Dedifferentiated amniotic fluid mesenchymal stem cell (primary cell): Measurements from ENCODE around the gene NFAM1.

Experiments
- DNase-seq: peaks from one replicate; pipeline ENCODE4 v3.0.0-alpha.2; 2016; ENCODE audit errors: extremely low spot score

The NFAM1 gene

DNA sequence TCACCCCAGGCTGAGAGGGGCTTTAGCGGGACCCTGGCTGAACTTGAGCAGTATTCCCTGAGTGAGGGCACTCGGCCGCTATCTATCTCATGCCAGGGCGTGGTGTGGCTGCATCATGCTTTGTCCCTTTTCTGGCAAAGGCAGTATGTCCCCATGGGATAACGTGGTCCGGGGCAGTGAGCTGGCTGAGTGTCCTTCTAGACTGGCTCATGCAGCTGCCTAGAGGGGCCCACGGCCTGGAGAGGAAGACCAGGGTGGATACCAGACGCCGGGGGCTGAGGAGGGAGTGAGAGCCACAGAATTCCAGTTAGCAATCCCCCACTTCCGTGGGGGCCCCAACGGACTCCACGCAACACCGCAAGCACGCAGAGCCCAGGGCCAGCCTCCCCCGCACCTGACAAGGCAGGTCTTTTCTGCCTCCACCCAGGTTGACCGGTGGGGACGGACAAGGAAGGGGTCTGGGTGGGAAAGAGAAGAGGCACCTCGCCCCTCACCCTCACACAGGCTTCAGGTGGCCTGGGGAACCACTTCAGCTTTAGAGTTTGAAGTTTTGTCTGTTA lies 15.5 kb downstream of the NFAM1 start:
- no peak for DNase-seq

- DNase-seq: no peak
These were observed 17.5 kb downstream of the NFAM1 start for GRCh38 chr22:42414565-42415303.

DNA sequence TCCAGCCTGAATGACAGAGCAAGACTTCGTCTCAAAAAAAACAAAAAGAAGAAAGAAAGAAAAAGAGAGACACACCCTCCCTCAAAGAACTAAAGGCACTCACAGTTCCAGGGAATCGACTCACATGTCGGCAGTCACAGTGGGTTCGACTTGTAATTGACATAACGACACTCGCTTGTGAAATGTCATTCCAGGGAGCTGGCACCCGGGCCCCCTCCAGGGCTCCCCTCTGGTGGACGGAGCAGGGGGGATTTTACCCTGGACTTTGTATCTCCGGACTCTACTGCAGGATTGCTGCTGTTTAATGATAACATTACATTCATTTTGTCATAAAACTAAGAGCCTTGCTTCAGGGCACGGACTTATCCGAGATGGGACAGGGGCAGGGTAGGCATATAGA lies 18.2 kb downstream of the NFAM1 start:
- no peak for DNase-seq

- no peak for DNase-seq
These were observed 19.4 kb downstream of the NFAM1 start for GRCh38 chr22:42412744-42413333.

GRCh38 chr22:42410708-42411107 lies 21.5 kb downstream of the NFAM1 start:
- DNase-seq: no peak

DNA sequence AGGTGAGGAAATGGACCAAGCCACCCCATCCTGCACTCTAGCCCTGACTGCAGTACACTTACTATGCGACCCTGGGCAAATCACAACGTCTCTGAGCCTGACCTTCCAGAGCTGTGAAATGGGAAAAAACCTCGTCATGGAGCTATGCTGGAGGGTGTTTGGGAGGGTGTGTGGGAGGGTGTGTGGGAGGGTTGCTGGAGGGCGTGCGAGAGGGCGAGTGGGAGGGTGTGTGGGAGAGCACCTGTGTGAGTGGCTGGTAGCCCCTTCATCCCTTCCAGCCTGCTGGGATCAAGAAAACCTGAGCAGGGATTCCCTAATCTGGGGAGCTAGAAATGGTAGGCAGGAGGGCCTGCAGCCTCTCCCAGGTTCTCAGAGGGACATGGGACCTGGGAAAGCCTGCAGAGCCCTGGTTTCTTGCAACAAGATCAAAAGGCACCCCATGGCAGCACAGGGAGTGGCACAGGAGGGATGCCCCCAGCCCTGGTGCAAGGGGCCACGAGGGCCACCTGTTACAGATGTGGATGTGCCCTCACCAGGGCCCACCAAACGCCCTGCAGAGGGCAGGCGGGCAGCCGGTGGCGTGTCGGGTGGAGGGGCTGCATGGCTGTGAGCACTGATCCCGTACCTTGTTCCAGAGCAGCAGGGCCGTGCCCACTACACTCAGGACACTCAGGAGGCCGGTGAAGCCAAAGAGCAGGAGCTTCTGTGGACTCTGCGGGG lies 23.2 kb downstream of the NFAM1 start:
- no peak for DNase-seq

GRCh38 chr22:42408276-42408675 lies 23.9 kb downstream of the NFAM1 start:
- DNase-seq: no peak

GRCh38 chr22:42404266-42404665 lies 27.9 kb downstream of the NFAM1 start:
- no peak for DNase-seq

DNA sequence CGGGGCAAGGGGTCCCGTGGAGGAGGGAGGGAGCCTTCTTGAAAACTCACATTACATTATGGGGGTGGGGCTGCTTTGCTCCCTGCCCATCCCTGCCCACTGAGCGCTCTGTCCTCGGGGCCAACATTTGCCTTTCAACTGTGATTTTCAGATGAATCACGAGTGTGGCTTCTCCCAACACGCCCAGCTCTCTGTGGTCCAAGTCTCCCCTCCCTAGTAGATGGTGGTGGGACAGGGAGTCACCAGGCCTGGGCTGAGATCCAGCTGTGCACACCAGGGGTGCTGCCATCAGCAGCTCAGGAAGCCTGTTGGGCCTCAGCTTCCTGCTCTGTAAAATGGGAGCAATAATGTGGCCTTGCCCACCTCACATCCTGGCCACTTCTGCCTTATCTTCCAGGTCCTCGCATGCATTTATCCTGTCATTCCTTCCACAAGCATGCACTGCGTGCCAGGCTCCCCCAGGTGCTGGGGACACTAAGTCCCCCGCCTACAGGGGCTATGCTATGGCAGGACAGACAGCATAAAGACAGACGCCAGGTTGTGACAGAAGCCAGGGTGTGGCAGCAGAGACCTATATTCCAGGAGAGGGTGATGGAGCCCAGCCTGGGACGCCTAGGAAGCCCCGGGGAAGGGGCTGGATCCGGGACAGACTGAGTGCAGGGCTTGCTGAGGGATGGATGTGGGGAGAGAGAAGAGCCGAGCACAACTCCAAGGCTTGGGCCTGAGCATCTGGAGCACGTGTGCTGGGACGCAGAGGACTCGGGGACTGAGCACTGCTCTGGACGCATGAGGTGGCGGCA lies 30.5 kb downstream of the NFAM1 start:
- no peak for DNase-seq

DNA sequence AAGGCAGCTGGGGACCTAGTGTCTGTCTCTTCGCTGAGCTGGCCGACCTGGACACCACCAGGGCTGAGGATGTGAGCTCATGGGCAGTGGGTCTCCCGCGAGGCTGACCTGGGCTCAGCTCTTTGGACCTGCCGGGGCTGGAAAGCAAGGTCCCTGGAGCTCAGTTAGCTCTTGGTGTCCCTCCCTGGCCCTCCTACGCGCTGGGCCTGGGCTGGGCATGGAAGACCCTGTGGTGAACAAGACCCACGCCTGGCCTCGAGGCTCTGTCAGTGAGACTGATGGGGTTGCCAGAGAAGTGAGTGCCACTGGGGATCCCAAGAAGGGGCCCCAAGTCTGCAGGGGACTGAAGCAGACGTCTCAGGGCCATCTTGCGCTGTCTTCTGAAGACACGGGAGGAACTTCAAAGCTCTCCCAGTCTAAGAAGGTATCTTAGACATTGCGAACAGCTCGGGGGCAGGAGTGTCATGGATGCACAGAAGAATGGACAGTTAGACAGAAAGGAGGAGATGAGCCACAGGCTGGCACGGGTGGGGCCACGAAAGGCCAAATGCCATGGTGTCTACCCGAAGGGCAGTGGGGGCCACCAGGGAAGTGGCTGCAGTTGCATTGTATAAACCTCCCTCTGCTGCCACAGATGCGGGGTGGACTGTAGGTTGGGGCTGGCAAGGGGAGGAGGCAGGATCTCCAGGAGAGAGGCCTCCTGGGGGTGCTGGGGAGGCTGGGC lies 31.2 kb downstream of the NFAM1 start:
- no peak for DNase-seq

DNA sequence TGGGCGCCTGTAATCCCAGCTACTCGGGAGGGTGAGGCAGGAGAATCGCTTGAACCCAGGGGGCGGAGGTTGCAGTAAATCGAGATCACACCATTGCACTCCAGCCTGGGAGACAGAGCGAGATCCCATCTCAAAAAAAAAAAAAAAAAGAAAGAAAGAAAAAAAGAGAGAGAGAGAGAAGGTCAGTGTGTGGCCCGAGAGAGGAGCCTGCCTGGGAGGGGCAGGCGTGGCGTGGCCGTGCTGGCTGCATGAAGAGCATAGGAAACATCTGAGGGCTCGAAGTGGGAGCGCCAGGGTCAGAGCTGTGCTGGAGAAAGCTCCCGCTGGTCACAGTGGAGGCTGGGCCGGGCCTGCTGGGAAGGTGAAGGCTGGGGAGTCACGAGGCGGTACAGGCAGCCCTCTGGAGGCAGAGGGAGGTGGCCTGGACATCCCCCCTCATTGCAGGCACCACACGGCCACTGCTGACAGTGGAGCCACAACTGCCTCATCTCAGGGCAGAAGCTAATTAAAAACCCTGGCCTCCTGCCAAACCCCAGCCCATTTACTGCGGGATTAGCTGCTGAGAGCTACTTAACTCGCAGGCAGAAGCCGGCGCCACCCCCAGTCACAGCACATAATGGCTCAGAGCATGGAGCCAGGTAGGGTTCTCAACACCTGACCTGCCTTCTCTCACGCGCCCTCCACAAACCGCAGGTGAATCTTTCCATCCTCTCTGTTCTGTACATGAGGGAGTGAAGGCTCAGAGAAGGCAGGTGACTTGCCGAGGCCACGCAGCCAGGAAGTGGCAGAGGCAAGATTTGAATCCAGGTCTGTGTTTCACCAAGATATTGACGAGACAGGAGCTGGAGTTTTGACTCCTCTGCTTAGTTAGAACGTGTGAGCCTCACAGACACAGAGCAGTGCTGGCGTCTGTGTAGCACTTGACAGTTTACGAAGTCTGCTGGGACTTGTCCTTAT lies 32.6 kb downstream of the NFAM1 start:
- DNase-seq: no peak

- no peak for DNase-seq
These were observed 34.6 kb downstream of the NFAM1 start for GRCh38 chr22:42397332-42398249.

- DNase-seq: no peak
These were observed 35.4 kb downstream of the NFAM1 start for GRCh38 chr22:42396621-42397331.

- no peak for DNase-seq
These were observed 43.1 kb downstream of the NFAM1 start for GRCh38 chr22:42389143-42389542.

DNA sequence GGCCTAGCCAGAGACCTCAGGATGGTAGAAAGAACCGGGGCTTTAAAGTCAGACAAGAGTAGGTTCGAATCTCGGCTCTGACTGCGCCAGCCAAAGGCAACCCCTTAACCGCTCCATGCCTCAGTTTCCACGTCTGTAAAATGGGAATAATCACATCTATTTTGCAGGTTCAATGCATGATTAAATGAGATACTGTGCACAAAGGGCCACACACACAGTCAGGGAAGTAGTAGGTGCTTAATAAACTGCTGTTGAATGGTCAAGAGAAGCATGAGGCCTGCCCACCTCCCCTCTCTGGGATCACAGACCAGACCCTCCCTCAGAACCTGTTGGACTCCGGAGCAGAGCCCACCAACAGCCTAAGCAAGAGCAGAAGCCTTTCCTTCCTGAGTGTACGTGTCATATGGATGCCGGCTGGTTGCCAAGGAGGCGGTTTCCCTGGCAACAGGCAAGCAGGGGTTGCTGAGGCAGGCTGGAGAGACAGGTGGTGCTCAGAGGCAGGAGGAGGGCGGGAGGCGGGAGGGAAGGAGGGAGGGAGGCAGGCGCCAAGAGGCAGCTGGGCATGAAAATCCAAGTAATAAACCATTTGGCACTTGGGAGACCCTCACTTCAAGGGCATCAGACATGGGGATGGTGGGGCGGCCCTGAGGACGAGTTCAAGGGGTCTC lies 43.9 kb downstream of the NFAM1 start:
- no peak for DNase-seq

DNA sequence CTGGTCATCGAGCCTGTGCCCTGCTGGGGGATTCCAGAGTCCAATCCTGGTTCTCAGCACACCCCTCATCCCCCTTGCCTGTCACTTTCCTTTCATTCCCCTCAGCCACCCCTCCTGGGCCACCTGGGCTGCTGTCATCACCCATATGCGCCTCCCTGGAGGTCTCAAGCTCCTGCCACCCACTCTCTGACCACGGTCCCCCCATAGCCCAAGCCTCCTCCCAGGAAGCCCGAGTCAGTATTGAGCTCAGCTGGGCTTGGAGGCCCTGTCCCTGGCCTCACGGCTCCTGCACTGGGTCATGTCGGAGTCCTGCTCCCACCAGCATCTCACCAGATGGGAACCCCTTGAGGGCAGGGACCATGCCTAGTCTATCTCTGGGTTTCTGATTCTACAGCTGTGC lies 44.6 kb downstream of the NFAM1 start:
- DNase-seq: no peak

- no peak for DNase-seq
These were observed 46.5 kb downstream of the NFAM1 start for GRCh38 chr22:42385696-42386095.

DNA sequence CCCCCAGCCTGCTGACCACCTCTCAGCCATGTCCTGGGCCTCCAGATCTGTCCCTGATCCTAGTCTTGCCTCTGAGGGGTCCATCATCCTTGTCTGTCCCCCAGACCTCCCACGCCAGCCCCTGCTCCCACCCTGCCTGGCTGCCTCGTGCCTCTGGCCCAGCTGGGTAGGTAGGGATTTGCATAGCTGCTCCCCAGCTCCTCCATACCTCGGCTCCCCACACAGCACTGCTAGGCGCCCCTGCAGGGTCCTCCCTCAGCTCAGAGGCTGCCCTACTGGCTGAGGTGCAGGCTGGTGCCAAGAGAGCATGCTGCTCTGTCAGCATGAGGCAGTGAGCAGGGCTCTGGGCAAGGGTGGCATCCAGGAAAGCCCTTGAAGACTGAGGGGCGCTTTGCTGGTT lies 47.7 kb downstream of the NFAM1 start:
- DNase-seq: no peak
